T-helper 2 cell treated with Interferon-gamma antibody and Interleukin-4, amounts not matched to agents 100 ng/mL and 5 ng/mL, for 36 hours (primary cell): ENCODE data around the gene SOST. TPM values are rescaled to one million over a fixed set of nuclear protein-coding genes. Genes with fewer than 3 reads are reported as not detected.
"Not testable (repeated sequence)": the region's sequence is repeated elsewhere in the genome, so short reads cannot be mapped to it uniquely, and the experiment has no call there.

ENCODE experiments used
- intact Hi-C: fragments of 100-400 bp; cut with micrococcal nuclease; formaldehyde crosslinking; loops from one replicate; pipeline ENCODE4 v1.15.1; 2023
- total RNA-seq: library from RNA; stranded (reverse); gene quantifications from 2 replicates; pipeline ENCODE4 v1.2.3, GENCODE V29; 2022

The SOST gene
- total RNA-seq = not detected in 2 replicates

- intact Hi-C loops = no loop called here
Measured at GRCh38 chr17:43758497-43759174, at the start of gene SOST. Gene SOST (minus strand): TSS chr17:43758791. CDS start chr17:43758741, 50 bp downstream.

- intact Hi-C loops = no loop called here
Measured at GRCh38 chr17:43808076-43808475, 49.5 kb upstream of the SOST start.

- intact Hi-C loops = no loop called here
Measured at GRCh38 chr17:43805117-43805516, 46.5 kb upstream of the SOST start.

GRCh38 chr17:43803758-43804157, 45.2 kb upstream of the SOST start:
- intact Hi-C loops = no loop called here

DNA sequence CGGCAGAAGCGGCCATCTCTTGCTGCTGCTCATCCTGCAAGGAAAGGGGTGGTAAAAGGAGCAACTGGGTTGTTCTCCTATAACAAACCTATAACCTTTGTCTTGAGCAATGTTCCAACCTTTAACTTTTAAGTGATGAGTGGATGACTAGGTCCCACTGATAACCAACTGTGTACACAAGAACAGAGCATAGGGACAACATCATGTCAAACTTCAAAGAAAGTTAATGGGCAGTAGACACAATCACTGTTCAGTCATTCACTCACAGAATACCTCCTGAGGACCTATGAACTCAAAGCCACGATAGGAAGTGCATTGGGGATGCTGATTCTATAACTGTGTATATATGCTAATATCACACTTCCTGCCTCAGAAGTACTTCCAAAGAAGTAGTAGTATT, 43.3 kb upstream of the SOST start:
- intact Hi-C loops = no loop called here

DNA sequence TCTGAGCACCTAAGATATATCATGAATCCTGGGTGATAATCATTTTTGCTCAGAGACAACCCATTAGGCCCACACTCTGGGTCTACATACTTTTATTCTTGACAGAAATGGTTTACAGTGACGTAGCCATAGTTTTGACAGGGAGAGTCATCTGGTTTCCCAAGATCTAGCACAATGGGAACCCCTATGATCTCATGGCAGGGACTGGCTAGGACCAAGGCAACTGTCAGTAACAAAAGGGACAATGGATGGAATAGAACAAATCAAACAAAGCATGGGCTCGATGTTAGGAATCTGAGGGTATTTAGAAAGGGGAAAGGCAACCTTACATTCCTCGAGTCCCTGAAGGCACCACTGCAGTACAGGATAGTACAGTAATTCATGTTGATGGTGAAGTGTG, 42.1 kb upstream of the SOST start:
- intact Hi-C loops = no loop called here

- intact Hi-C loops = no loop called here
Measured at GRCh38 chr17:43799047-43799446, 40.5 kb upstream of the SOST start.

DNA sequence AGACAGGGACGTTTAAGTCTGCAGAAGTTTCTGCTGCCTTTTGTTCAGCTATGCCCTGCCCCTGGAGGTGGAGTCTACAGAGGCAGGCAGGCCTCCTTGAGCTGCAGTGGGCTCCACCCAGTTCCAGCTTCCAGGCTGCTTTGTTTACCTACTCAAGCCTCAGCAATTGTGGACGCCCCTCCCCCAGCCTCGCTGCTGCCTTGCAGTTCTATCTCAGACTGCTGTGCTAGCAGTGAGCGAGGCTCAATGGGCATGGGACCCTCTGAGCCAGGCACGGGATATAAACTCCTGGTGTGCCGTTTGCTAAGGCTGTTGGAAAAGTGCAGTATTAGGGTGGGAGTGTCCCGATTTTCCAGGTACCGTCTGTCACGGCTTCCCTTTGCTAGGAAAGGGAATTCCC, 39.4 kb upstream of the SOST start:
- intact Hi-C loops = not testable (repeated sequence)

DNA sequence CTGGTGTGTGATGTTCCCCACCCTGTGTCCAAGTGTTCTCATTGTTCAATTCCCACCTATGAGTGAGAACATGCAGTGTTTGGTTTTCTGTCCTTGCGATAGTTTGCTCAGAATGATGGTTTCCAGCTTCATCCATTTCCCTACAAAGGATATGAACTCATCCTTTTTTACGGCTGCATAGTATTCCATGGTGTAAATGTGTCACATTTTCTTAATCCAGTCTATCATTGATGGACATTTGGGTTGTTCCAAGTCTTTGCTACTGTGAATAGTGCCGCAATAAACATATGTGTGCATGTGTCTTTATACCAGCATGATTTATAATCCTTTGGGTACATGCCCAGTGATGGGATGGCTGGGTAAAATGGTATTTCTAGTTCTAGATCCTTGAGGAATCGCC, 34.1 kb upstream of the SOST start:
- intact Hi-C loops = not testable (repeated sequence)

- intact Hi-C loops = no loop called here
Measured at GRCh38 chr17:43791589-43791988, 33.0 kb upstream of the SOST start.

DNA sequence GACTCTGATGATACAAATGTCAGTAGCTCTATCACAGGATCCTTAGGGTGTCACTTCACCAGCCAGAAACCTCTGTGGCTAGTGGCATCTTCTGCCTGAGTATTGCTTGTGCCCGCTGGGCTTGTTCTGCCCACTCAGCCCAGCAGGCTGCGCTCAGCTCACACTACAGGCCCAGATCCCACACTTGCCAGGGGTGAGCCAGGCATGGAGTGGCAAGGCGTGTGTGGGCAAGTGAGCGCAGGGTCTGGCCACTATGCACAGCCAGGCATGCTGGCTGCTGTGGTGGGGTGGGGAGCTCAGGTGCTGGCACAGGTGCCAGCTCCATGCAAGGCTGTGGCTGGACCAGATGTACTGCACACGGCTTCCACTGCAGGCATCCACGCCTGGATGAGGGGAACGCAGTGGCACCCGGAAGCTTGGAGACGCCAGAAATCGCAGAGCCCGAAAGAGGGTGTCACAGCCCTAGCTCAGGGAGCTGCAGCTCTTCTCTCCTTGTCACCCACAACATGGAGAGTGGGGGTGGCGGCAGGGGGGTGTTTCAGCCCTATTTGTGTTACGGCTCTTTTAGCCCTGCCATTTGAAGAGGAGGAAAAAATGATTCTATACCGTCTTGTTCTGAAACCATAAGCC, 31.8 kb upstream of the SOST start:
- intact Hi-C loops = no loop called here

DNA sequence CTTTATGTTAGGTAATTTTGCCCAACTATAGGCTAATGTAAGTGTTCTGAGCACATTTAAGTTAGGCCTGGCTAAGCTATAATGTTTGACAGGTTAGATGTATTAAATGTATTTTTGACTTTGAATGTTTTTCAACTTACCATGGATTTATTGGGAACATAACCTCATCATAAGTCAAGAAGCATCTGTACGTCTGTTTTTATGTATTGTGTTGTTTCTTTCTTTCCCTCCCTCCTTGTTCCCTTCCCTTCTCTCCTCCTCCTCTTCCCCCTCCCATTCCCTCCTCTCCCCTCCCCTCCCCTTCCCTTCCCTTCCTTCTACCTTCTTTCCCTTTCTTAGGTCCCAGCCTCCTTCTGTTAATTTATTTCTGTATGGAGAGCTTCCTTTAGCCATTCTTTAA, 30.9 kb upstream of the SOST start:
- intact Hi-C loops = no loop called here

DNA sequence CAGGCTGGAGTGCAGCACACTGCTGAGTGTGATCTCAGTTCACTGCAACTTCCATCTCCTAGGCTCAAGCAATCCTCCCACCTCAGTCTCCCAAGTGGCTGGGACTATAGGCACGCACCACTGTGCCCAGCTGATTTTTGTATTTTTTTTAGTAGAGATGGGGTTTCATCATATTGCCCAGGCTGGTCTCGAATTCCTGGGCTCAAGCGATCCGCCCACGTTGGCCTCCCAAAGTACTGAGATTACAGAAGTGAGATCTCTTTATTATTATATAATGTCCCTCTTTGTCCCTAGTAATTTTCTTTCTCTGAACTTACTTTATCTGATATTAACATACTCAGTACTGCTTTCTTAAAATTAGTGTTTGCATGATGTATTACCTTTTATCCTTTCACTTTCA, 29.9 kb upstream of the SOST start:
- intact Hi-C loops = no loop called here

- intact Hi-C loops = no loop called here
Measured at GRCh38 chr17:43787728-43788127, 29.1 kb upstream of the SOST start.

- intact Hi-C loops = no loop called here
Measured at GRCh38 chr17:43784628-43785101, 26.1 kb upstream of the SOST start.

DNA sequence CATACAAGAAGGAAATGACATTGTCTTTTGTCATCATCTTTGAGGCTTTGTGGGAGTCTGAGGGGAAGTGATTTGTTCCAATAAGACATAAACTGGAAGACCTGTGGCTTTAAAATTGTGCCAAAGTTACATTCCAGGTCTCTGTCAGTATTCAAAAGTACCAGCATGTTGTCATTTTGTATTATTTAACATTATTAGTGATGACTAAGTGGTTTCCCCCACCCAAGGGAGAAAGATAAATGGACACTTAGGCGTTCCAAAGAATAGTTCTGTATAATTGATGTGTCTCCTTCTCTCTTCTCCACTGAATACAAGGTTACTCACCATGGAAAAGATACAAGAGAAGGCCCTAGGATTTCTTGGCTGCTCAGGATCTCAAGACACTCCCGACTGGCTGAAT, 25.5 kb upstream of the SOST start:
- intact Hi-C loops = no loop called here

DNA sequence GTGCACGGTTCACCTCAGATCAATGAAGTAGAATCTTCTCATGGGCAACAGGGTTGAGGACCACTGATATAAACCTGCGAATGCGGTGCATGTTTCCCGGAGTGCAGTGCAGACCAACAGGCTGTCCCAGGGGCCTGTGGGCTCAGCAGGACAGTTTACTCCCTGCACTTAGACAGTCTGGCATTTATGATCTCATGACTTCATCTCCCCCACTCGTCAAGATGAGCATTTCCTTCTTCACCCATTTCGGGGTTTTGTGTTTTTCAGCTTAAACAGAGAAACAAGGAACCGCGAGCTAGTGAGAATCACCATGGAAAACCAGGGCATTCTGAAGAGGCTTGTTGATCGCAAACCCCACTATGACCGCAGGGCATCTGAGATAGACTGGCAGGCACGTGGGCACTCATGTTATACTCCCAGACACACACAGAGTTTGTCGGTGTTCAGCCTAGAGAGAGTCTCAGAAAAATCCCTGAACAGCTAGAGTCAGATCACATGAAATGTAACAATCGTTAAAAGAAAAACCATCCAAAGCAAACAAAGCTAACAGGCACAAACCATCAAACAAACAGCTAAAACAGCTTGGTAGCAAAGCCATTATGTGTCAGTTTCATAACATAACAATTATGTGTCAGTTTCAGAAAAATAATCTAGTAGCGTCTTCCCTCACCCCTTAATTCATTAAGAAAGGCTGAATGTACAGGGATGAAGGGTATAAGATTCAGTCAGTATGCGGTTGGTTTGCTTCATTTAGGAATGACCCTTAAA, 24.5 kb upstream of the SOST start:
- intact Hi-C loops = no loop called here

DNA sequence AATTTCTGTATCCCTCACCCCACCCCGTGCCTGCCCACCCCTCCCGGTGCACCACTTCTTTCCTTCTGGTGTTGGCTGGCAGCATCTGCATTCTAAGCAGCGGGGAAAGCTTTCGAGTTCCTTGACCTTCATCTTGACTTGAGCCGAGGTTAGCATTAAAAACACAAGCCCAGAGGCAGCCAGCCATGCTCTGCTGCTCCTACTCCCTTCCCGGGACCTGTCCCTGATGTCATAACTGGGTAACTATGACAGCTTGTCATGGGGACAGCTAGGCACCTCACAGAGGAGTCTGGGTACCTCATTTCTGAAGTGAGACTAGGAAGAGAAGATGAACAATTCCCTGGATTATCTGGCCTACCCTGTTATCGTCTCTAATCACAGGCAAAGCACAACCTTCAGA, 21.5 kb upstream of the SOST start, which contains the start of gene CFAP97D1:
Gene CFAP97D1, plus strand, starts transcription at position 301 of the 400 bp plus-strand sequence. Its CDS starts 28 bp downstream, at position 329.
- intact Hi-C loops = no loop called here

DNA sequence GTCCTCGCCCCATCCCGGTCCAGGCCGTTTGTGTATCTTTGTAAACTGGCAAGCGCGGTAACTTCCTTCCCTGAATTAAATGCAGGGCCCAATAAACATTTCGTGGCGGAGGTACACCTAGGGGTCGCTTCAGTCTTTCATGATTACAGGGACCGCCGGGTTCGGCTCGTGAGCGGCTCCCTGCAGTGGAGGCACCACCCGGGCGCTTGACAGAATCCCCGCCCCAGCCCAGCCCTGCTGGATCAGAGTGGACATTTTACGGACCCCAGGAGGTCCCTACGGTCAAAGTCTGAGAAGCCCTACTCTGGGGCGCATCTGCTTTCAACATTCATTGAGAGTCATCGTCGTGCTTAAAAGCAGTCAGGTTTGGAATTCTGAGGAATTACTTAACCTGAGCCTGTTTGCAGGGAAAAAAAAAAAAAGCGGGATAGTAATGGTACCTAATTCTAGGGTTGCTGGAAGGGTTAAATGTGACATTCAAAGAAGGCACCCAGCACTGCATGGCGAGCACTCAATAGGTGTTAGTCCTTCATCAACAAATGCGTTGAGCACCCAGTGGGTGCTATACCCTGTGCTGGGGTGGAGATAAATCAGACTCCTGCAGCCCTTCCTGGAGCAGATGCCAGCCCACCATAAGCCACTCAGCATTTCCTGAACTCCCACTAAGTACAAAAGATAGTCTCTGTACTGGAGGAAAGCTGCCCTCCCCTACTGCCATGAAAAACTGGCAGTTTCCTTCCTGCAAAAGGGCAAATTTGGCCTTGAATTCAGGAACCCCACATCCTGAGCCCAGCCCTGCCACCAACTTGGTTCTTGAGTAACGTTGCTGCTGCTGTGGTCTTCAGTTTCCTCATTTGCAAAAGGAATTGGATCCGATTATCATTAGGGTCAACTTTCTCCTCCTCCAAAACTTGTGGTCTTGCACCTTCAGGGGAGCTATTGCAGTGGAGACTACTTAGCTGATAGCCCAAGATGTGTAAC, 20.8 kb upstream of the SOST start:
- intact Hi-C loops = loop anchor here (2.0 kb wide), 1 partner anchor 227 kb away; no protein-coding TSS in a partner anchor

GRCh38 chr17:43778337-43779144, 19.9 kb upstream of the SOST start, which contains the start of gene DUSP3:
Gene DUSP3 (minus strand): TSS chr17:43778977. CDS start chr17:43778924, 53 bp downstream.
- intact Hi-C loops = loop anchor here (2.0 kb wide), 1 partner anchor 228 kb away; no protein-coding TSS in a partner anchor
